ENCODE data around the gene MOBP.

- TF ChIP-seq CTCF (IDR thresholded peaks at IDR 0.05) (no peak), POLR2A (IDR thresholded peaks at IDR 0.05) (no peak)
Measured at GRCh38 chr3:39531066-39531465, 63.6 kb downstream of the MOBP start.

Data from heart left ventricle (tissue), 13 donors.